Dendritic cell treated with granulocyte-macrophage colony-stimulating factor and Interleukin-4, amounts not matched to agents 40 ng/mL and 50 ng/mL, for 4 days (primary cell): ENCODE data around the gene COMTD1.
"Not testable (repeated sequence)": the region's sequence is repeated elsewhere in the genome, so short reads cannot be mapped to it uniquely, and the experiment has no call there.

ENCODE experiments used
- H3K27ac Mint-ChIP-seq: one replicate; pipeline ENCODE4 v1.8.0; 2022; ENCODE audit warnings: mild to moderate bottlenecking, mixed read lengths
- H3K27me3 Mint-ChIP-seq: one replicate; pipeline ENCODE4 v1.8.0; 2022; ENCODE audit warnings: mild to moderate bottlenecking, mixed read lengths
- H3K36me3 Mint-ChIP-seq: one replicate; pipeline ENCODE4 v1.8.0; 2022; ENCODE audit warnings: low read depth, mixed read lengths
- H3K4me1 Mint-ChIP-seq: one replicate; pipeline ENCODE4 v1.8.0; 2022; ENCODE audit warnings: low read depth, mixed read lengths
- H3K4me3 Mint-ChIP-seq: one replicate; pipeline ENCODE4 v1.8.0; 2022; ENCODE audit warnings: mild to moderate bottlenecking, moderate library complexity, mixed read lengths
- H3K9me3 Mint-ChIP-seq: one replicate; pipeline ENCODE4 v1.8.0; 2022; ENCODE audit warnings: mixed read lengths
- intact Hi-C: fragments of 100-400 bp; cut with micrococcal nuclease; formaldehyde crosslinking; loops from one replicate; pipeline ENCODE4 v1.15.0; 2022

The COMTD1 gene

DNA sequence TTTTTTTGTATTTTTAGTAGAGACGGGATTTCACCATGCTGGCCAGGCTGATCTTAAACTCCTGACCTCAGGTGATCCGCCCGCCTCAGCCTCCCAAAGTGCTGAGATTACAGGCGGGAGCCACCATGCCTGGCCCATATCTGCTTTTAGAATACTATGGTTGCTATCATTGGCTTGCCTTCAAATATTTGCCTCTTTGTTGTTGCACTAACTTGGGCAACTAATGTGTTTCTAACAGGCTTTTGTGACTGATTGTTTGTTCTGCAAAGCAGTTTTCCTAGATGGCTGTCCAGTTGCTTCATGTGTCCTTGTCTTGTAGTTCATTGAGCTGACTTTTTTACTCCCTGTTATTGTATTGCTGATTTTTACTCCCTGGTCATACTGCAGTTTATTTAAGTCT, 15.5 kb downstream of the COMTD1 start:
- intact Hi-C loops = no loop called here
- no peak overlapping the region for H3K27ac Mint-ChIP-seq
- no peaks in the 10 kb centered on the region for H3K9me3 Mint-ChIP-seq
- peaks cover 31% of the 10 kb centered on the region for H3K4me1 Mint-ChIP-seq
- peaks cover 98% of the 10 kb centered on the region for H3K36me3 Mint-ChIP-seq
- H3K27me3 Mint-ChIP-seq = no peaks in the 10 kb centered on the region
- no peak overlapping the region for H3K4me3 Mint-ChIP-seq

DNA sequence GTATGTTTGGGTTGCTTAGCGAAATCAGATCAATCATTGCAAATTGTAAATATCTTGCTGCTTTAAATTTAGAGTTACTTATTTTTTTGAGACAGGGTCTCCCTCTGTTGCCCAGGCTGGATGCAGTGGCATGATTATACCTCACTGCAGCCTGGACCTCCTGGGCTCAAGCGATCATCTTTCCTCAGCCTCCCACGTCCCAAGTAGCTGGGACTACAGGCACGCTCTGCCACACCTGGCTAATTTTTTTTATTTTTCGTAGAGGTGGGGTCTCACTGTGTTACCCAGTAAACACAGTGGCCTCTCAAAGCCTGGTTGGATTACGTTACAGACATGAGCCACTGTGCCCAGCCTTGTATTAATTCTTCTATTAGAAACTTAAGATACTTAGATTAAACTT, 23.4 kb downstream of the COMTD1 start:
- peak overlapping the region; percentile 97 for H3K4me3 Mint-ChIP-seq
- H3K36me3 Mint-ChIP-seq = peaks cover 77% of the 10 kb centered on the region
- no peak overlapping the region for H3K27ac Mint-ChIP-seq
- no peaks in the 10 kb centered on the region for H3K27me3 Mint-ChIP-seq
- H3K9me3 Mint-ChIP-seq = no peaks in the 10 kb centered on the region
- intact Hi-C loops = loop anchor here (5.0 kb wide), 1 partner anchor 385 kb away; the partner anchor contains the start of gene KAT6B
- peaks cover 37% of the 10 kb centered on the region for H3K4me1 Mint-ChIP-seq

DNA sequence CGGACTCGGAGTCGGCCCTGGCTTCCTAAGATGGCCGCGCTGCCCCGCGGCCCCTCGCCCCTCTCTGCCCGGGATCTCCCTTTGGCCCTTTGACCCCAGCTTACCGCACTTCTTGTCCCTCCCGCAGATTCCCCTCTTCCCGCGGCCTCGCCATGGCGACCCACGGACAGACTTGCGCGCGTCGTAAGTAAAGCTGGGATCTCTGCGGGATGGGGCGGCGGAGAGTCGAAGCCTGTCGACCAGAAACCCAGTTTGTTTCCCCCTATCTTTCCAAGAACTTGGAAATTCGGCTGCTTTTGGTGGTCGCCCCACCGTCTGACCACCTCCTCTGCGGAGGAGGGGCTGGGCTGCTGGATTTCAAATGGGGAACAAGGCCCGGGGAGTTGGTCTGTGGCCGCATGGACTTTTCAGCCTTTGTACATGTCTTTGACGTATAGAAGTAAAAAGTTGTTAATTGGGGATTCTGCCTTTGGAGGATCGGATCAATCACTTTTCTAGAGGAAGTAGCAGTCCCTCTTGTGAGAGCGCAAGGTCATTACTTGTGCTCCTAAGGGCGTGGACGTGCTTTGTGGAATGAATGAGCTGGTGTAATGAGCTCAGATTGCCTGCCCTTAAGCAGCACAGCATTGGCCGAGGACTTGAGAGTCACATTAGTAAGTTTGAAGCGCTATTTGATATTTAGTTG, 24.6 kb downstream of the COMTD1 start:
- intact Hi-C loops = loop anchor here (2.0 to 5.0 kb wide), 2 partner anchors 24 to 384 kb away; partner anchors contain the start of genes COMTD1 and KAT6B
- Mint-ChIP-seq H3K27ac (peak overlapping the region; percentile 99), H3K4me3 (peak overlapping the region; percentile 97), H3K36me3 (peaks cover 65% of the 10 kb centered on the region), H3K4me1 (peaks cover 32% of the 10 kb centered on the region), H3K27me3 (no peaks in the 10 kb centered on the region), H3K9me3 (no peaks in the 10 kb centered on the region)

DNA sequence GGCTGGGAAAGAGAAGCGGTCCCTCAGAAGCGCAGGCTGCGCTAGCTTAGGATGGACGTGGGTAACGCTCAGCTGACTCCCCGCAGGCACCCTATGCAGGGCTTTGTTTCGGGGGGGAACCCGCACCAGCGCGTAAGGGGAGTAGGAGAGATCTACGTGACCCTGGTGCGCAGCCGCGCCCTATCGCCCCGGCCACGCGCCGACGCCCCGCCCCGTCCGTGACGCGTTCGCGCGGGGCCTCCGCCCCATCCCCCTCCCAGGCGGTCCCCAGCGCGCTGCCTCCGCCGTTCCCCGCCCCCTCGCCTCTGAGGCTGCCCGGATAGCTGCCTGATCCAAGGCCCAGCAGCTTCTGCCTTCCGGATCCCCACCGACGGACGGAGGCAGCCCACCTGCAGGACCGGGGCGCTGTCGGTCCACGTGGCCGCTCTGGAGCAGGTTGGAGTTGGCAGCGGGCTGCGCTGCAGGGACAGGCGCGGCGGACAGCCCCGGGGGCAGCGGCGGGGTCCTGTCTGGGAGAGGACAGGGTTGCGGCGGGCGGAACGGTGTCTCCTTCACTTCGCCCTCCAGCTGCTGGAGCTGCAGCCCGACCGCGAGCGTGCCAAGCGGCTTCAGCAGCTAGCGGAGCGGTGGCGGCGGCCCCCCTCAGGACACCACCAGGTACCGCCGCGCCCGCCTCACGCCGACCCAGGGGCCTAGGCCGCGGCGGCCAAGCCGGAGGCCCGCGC, 25.3 kb downstream of the COMTD1 start, which contains the start of gene VDAC2:
TSS of gene VDAC2 (plus strand) at position 515 of the 725 bp plus-strand sequence. CDS start 363 bp downstream, outside the sequence.
- Mint-ChIP-seq H3K27ac (peak within 1 kb of the TSS; percentile 99), H3K4me3 (peak within 1 kb of the TSS; percentile 97), H3K4me1 (peaks cover 27% of the 10 kb centered on the region), H3K36me3 (peaks cover 58% of the 10 kb centered on the region), H3K9me3 (no peaks in the 10 kb centered on the region), H3K27me3 (no peaks in the 10 kb centered on the region)
- intact Hi-C loops = loop anchor here (1.0 to 5.0 kb wide), 3 partner anchors 24 to 383 kb away; partner anchors contain the start of genes COMTD1, KAT6B and SAMD8

DNA sequence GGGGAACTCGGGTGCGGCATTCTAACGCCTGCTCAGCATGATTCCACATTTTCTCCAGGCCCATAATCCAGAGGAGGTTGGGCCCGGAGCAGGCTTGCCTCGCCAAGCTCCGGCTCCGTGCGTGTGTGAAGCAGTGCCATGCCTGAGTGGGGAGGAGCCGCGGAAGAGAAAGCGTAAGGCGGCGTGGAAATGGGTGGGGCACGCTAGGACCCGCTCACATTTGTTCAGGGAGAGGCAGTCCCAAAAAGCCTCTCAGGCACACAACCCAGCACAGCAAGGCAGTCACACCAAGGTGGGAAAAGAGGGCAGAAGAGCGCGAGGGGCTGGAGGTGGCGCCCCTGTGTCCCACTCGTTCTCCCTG, 25.9 kb downstream of the COMTD1 start:
- no peaks in the 10 kb centered on the region for H3K27me3 Mint-ChIP-seq
- peaks cover 53% of the 10 kb centered on the region for H3K36me3 Mint-ChIP-seq
- peak overlapping the region; percentile 99 for H3K27ac Mint-ChIP-seq
- intact Hi-C loops = loop anchor here (1.0 to 5.0 kb wide), 3 partner anchors 25 to 383 kb away; partner anchors contain the start of genes COMTD1, KAT6B and SAMD8
- H3K9me3 Mint-ChIP-seq = no peaks in the 10 kb centered on the region
- H3K4me3 Mint-ChIP-seq = peak overlapping the region; percentile 97
- peaks cover 31% of the 10 kb centered on the region for H3K4me1 Mint-ChIP-seq

DNA sequence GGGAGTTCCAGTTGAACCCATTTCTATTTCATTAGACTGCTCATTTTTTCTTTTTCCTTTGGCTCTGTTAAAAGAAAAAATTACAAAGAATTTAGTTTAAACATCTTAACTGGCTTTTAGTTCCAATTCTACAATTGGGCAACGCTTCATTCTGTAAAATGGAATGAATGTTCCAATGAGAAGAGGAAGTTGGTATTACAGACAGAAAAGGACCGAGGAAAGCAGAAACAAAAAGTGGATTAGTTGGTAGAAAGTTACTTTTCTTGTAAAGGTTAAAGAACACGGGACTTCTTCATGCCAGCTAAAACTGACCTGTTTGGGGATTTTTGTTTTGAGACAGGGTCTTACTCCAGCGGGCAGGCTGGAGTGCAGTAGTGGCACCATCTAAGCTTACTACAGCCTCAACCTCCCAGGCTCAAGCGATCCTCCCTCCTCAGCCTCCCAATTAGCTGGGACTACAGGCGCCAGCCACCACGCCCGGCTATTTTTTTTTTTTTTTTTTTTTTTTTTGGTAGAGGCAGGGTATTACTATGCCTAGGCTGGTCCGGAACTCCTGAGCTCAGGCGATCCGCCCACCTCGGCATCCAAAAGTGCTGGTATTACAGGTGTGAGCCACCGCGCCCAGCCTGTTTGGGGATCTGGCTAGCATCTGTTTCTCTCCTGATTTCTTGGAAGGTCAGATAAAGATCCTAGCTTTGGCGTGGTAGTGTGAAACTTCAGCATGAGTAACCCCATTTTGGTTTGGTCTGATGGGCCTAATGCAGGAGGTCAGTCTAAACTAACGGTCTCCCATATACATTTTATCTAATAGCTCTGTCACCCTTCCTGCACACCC, 26.5 kb downstream of the COMTD1 start:
- intact Hi-C loops = no loop called here
- H3K4me1 Mint-ChIP-seq = peaks cover 35% of the 10 kb centered on the region
- peak overlapping the region; percentile 99 for H3K27ac Mint-ChIP-seq
- H3K36me3 Mint-ChIP-seq = peaks cover 47% of the 10 kb centered on the region
- no peaks in the 10 kb centered on the region for H3K27me3 Mint-ChIP-seq
- H3K9me3 Mint-ChIP-seq = no peaks in the 10 kb centered on the region
- peak overlapping the region; percentile 97 for H3K4me3 Mint-ChIP-seq

DNA sequence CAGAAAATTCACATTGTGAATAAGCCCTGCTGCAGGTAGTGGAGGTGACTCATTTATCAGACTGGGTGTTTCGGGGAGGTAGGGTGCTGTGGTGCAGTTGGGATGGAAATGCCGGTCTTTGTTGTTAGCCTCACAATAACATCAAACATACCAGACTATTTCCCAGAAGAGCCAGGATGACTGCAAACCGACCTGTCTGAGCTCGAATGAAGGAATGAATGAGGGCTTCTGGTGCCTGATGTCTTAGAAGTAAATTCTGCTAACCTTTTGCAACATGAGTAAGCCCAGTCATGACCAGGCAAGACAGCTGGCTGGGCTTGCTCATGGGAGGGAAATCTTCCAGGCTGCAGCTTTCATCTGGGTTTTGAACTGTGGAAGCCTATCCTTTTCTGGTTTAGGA, 27.6 kb downstream of the COMTD1 start:
- Mint-ChIP-seq H3K9me3 (no peaks in the 10 kb centered on the region), H3K27me3 (no peaks in the 10 kb centered on the region), H3K27ac (peak overlapping the region; percentile 99), H3K4me3 (no peak overlapping the region), H3K36me3 (peaks cover 36% of the 10 kb centered on the region), H3K4me1 (peaks cover 37% of the 10 kb centered on the region)
- intact Hi-C loops = no loop called here

DNA sequence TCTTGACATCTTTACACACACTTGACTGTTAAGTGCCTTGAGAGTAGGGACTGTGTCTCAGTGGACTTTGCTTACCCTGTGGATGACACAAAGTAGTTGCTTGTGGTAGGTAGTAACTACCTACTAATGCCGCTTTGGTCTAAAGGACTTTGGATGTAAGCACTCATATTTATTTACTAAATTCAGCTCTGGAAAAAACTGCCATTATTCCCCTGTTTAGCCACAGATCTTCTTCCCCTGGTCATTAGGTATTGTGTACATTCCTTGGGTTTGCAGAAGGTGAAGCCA, 28.0 kb downstream of the COMTD1 start:
- Mint-ChIP-seq H3K27me3 (no peaks in the 10 kb centered on the region), H3K36me3 (peaks cover 34% of the 10 kb centered on the region), H3K4me1 (peaks cover 37% of the 10 kb centered on the region), H3K27ac (no peak overlapping the region), H3K4me3 (no peak overlapping the region), H3K9me3 (no peaks in the 10 kb centered on the region)
- intact Hi-C loops = no loop called here

DNA sequence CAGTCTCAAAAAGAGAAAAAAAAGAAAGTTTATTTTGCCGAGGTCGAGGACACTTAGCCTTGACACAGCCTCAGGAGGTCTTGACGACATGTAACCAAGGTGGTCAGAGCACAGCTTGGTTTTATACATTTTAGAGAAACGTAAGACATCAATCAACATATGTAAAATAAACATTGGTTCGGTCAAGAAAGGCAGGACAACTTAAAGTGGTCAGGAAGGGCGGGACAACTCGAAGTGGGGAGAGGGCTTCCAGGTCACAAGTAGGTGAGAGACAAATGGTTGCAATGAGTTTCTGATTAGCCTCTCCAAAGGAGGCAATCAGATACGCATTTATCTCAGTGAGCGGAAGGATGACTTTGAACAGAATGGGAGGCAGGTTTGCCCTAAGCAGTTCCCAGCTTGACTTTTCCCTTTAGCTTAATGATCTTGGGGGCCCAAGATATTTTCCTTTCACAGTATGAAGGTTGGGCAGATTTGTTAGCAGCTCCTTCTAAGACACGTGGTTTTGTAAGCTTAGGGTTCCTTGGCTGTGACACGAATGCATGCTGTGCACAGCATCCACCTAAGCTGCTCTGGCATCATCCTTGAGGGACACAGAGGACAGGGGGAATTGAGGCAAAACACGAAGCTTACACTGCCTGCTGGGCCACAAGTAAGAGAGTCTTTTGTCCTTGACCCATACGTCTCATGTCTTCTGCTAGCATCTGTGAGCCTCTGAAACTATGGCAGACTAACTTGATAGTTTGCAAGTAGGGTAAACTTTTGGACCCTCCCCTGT, 28.5 kb downstream of the COMTD1 start:
- no peak overlapping the region for H3K4me3 Mint-ChIP-seq
- no peaks in the 10 kb centered on the region for H3K27me3 Mint-ChIP-seq
- H3K4me1 Mint-ChIP-seq = peaks cover 37% of the 10 kb centered on the region
- H3K9me3 Mint-ChIP-seq = no peaks in the 10 kb centered on the region
- H3K27ac Mint-ChIP-seq = no peak overlapping the region
- peaks cover 34% of the 10 kb centered on the region for H3K36me3 Mint-ChIP-seq
- intact Hi-C loops = no loop called here

DNA sequence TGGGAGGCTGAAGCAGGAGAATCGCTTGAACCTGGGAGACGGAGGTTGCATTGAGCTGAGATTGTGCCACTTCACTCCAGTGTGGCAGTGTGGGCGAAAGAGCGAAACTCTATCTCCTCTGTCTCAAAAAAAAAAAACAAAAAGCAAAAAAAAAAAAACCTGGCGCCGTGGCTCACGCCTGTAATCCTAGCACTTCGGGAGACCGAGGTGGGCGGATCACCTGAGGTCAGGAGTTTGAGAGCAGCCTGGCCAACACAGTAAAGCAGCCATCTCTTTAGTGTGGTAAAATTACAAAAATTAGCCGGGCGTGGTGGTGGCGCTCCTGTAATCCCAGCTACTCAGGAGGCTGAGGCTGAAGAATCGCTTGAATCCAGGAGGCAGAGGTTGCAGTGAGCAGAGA, 29.1 kb downstream of the COMTD1 start:
- intact Hi-C loops, H3K9me3 Mint-ChIP-seq, H3K4me3 Mint-ChIP-seq, H3K27ac Mint-ChIP-seq, H3K27me3 Mint-ChIP-seq: not testable (repeated sequence)
- H3K4me1 Mint-ChIP-seq = peaks cover 33% of the 10 kb centered on the region
- peaks cover 34% of the 10 kb centered on the region for H3K36me3 Mint-ChIP-seq

DNA sequence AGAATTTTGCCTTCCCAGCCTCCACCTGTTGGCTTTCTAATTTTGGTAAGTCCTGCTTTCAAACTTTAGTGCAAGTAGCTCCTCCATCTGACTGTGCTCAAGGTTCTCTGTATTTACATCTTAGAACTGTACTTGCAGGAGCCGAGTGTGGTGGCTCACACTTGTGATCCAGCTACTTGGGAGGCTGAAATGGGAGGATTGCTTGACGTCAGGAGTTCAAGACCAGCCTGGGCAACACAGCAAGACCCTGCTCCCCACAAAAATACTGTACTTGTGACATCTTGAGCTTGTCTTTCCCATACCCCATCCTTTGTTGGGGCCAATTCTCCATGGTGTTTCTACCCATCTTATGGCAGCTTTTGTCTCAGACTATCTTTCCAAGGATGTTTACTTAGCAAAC, 29.8 kb downstream of the COMTD1 start:
- Mint-ChIP-seq H3K27me3 (no peaks in the 10 kb centered on the region), H3K4me1 (peaks cover 28% of the 10 kb centered on the region), H3K27ac (no peak overlapping the region), H3K36me3 (peaks cover 28% of the 10 kb centered on the region), H3K4me3 (no peak overlapping the region), H3K9me3 (no peaks in the 10 kb centered on the region)
- intact Hi-C loops = no loop called here

DNA sequence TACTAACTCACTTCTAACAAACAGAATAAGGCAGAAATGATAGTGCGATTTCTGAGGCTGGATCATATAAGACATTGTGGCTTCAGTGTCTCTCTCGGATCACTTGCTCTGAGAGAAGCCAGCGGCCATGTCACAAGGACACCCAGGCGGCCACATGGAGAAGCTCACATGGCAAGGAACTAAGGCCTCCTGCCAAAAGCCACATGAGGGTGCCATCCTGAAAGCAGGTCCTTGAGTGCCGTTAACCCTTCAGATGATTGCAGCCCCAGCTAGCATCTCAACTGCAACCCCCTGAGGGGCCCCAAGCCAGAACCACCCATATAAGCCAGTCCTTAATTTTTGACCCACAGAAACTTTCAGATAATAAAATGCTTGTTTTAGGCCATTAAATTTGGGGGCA, 32.0 kb downstream of the COMTD1 start:
- Mint-ChIP-seq H3K4me3 (no peak overlapping the region), H3K4me1 (peaks cover 21% of the 10 kb centered on the region), H3K9me3 (no peaks in the 10 kb centered on the region), H3K27ac (no peak overlapping the region), H3K36me3 (peaks cover 16% of the 10 kb centered on the region), H3K27me3 (no peaks in the 10 kb centered on the region)
- intact Hi-C loops = no loop called here

DNA sequence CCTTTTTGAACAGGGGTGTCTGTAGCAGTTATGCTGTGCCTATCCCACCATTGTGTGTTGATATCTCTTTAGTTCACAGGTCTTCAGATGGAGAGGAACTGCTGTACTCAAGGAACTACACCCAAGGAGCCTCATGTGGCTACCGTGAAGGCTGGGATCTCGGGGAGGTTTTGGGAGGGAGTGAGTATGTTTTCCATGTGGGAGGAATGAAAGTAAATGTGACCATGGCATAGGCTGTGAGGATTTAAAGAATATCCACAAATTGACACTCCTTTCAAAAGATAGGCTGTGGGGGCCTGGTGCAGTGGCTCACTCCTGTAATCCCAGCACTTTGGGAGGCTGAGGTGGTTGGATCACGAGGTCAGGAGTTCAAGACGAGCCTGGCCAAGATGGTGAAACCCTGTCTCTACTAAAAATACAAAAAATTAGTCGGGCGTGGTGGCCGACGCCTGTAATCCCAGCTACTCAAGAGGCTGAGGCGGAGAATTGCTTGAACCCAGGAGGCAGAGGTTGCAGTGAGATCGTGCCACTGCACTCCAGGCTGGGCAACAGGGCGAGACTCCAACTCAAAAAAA, 32.6 kb downstream of the COMTD1 start:
- Mint-ChIP-seq H3K36me3 (peaks cover 16% of the 10 kb centered on the region), H3K4me1 (peaks cover 21% of the 10 kb centered on the region), H3K27ac (peak overlapping the region; percentile 3)
- H3K9me3 Mint-ChIP-seq, intact Hi-C loops, H3K4me3 Mint-ChIP-seq, H3K27me3 Mint-ChIP-seq: not testable (repeated sequence)
